ENCODE data around the gene ARRDC2. TPM values are rescaled to one million over a fixed set of nuclear protein-coding genes. Genes with fewer than 3 reads are reported as not detected.
"Not testable (repeated sequence)": the region's sequence is repeated elsewhere in the genome, so short reads cannot be mapped to it uniquely, and the experiment has no call there.

Gene ARRDC2
- polyA plus RNA-seq, 6 donors from 2014 or later = 47.7 to 110 (median 50.8) TPM

DNA sequence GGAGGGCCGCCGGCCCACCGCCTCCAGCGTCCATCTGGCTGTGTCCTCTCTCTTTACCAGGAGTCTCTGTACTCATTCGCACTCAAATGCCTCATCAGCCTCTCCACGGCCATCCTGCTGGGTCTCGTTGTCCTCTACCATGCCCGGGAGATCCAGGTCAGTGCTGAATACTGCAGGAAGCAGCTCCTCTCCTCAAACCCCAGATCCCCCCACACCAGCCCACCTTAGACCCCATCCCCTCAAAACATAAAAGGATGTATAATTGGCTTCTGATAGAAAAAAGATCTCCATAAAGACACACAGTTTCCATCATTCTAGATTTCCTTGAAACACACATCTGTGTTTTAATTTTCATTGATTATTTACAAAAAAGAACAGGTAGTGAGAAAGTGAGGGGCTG is 32.9 kb upstream of the ARRDC2 start:
- Mint-ChIP-seq H3K27me3 (no peaks in the 10 kb centered on the region), H3K4me3 (peak overlapping the region in 1 of 8 donors; percentile 19), H3K27ac (peak overlapping the region in 1 of 6 donors; percentile 42), H3K4me1 (peaks cover 9 to 13% (median 12%) of the 10 kb centered on the region in 3 donors), H3K9me3 (no peaks in the 10 kb centered on the region), H3K36me3 (no peaks in the 10 kb centered on the region)
- no peak for DNase-seq
- ATAC-seq (ENCODE audit: low read depth in 2 of 2) = no peak

DNA sequence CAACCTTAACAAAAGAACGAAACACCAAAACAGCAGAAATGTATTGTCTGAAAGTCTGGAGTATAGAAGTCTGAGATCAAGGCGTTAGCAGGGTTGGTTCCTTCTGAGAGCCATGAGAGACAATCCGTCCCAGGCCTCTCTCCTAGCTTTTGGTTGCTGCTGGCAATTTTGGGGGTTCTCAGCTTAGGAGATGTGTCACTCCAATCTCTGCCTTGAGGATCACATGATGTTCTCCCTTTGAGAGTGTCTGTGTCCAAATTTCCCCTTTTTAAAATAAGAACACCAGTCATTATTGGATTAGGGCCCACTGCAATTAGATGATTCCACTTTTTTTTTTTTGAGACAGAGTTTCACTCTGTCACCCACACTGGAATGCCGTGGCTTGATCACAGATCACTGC is 30.9 kb upstream of the ARRDC2 start:
- H3K36me3 Mint-ChIP-seq = no peaks in the 10 kb centered on the region
- peaks cover 16 to 26% (median 21%) of the 10 kb centered on the region in 3 donors for H3K4me1 Mint-ChIP-seq
- ATAC-seq (ENCODE audit: low read depth in 2 of 2) = no peak
- H3K9me3 Mint-ChIP-seq = no peaks in the 10 kb centered on the region
- H3K4me3 Mint-ChIP-seq = no peak overlapping the region
- DNase-seq = no peak
- no peaks in the 10 kb centered on the region for H3K27me3 Mint-ChIP-seq
- H3K27ac Mint-ChIP-seq = peak overlapping the region in 3 of 6 donors; percentile 15 to 63 (median 15)

DNA sequence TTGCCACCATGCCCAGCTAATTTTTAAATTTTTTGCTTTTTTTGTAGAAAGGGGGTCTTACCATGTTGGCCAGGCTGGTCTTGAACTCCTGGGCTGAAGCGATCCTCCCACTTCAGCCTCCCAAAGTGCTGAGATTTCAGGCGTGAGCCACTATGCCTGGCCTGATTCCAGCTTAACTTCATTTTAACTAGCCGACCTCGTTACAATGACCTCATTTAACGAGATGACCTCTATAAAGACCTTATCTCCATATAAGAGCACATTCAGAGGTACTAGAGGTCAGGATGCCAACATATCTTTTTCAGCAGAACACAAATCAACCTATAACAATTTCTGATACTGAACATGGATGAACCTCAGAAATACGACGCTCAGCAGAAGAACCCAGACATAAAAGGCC is 30.5 kb upstream of the ARRDC2 start:
- peaks cover 16 to 26% (median 26%) of the 10 kb centered on the region in 3 donors for H3K4me1 Mint-ChIP-seq
- H3K27ac Mint-ChIP-seq = peak overlapping the region in 3 of 6 donors; percentile 33 to 63 (median 33)
- ATAC-seq (ENCODE audit: low read depth in 2 of 2) = no peak
- no peak for DNase-seq
- peak overlapping the region in 1 of 8 donors; percentile 36 for H3K4me3 Mint-ChIP-seq
- no peaks in the 10 kb centered on the region for H3K27me3 Mint-ChIP-seq
- no peaks in the 10 kb centered on the region for H3K36me3 Mint-ChIP-seq
- no peaks in the 10 kb centered on the region for H3K9me3 Mint-ChIP-seq

DNA sequence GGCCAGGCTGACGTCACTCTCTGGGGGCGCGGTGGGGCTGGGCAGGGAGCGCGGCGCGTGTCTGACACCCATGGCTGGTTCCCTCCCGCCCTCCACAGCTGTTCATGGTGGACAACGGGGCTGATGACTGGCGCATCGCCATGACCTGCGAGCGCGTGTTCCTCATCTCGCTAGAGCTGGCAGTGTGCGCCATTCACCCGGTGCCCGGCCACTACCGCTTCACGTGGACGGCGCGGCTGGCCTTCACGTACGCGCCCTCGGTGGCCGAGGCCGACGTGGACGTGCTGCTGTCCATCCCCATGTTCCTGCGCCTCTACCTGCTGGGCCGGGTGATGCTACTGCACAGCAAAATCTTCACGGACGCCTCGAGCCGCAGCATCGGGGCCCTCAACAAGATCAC is 26.4 kb upstream of the ARRDC2 start:
- DNase-seq (no peak), ATAC-seq (ENCODE audit: low read depth in 2 of 2) (no peak)
- Mint-ChIP-seq H3K9me3 (no peaks in the 10 kb centered on the region), H3K4me1 (peaks cover 16 to 35% (median 26%) of the 10 kb centered on the region in 3 donors), H3K4me3 (peak overlapping the region in 1 of 8 donors; percentile 28), H3K27me3 (peaks cover 0 to 7% (median 7%) of the 10 kb centered on the region in 3 donors), H3K27ac (peak overlapping the region in 1 of 6 donors; percentile 88), H3K36me3 (no peaks in the 10 kb centered on the region)

DNA sequence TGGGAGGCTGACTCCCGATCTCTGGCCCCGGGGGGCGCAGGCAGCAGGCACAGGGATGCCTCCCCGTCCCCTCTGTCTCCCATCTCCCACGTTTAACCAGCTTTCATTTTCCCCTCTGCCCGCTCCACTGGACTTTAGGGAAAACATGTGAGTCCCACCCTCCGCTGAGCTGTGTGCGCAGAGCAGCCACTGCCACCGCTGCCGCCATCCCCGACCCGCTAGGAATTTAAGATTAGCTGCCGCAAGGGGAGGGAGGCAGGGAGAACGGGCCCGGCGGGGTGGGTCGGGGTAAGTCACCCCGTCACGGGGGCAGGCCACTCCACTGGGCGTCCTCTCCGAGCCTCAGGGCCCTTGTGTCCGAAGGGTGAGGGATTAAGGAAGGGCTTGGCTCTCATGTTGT is 25.5 kb upstream of the ARRDC2 start:
- Mint-ChIP-seq H3K36me3 (no peaks in the 10 kb centered on the region), H3K27me3 (peaks cover 0 to 7% (median 7%) of the 10 kb centered on the region in 3 donors), H3K27ac (no peak overlapping the region), H3K4me3 (no peak overlapping the region), H3K4me1 (peaks cover 16 to 35% (median 26%) of the 10 kb centered on the region in 3 donors), H3K9me3 (no peaks in the 10 kb centered on the region)
- DNase-seq = no peak
- no peak for ATAC-seq (ENCODE audit: low read depth in 2 of 2)

DNA sequence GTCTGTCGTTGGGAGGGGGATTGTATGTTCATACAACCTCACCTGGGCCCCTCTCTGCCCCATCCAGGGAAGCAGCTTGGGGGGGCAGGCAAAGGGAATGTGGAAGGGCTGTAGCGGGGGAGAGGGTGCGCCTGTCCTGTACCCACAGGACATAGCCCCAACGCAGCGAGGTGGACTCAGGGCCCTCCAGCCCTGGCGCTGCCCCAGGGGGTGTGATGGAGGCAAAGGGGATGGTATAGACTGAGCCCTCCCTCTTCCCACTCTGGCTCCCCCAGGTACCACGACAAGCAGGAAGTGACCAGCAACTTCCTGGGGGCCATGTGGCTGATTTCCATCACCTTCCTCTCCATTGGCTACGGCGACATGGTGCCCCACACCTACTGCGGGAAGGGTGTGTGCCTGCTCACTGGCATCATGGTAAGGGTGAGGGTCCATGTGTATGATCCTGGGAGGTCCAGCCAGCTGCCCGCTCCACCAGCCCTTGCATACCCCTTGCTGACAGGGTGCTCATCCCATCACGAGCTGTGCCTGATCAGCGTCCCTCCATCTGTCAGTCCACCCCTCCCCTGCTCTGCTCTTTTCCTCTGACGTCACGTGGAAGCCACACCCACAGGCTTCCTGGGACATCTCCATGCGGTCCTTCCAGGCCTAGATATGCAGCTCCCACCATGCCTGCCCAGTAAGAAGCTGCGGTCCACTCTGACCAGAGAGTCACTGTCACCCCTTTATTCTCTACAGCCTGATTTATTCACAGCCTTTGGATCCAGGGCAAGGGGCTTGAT is 22.7 kb upstream of the ARRDC2 start:
- Mint-ChIP-seq H3K27ac (peak overlapping the region in 1 of 6 donors; percentile 47), H3K4me3 (no peak overlapping the region), H3K36me3 (no peaks in the 10 kb centered on the region), H3K9me3 (no peaks in the 10 kb centered on the region), H3K4me1 (peaks cover 9 to 26% (median 11%) of the 10 kb centered on the region in 3 donors), H3K27me3 (peaks cover 0 to 7% (median 7%) of the 10 kb centered on the region in 3 donors)
- DNase-seq (no peak), ATAC-seq (ENCODE audit: low read depth in 2 of 2) (no peak)

DNA sequence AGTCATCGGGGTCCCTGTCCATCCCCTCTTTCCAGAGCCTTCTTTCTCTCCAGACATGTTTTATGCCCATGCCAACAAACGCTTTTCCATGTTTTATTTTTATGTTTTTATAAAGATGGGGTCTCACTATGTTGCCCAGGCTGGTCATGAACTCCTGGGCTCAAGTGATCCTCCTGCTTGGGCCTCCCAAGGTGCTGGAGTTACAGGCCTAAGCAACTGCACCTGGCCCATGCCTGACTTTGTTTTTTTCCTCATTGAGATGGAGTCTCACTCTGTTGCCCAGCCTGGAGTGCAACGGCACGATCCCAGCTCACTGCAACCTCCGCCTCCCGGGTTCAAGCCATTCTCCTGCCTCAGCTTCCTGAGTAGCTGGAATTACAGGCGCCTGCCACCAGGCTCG is 21.4 kb upstream of the ARRDC2 start:
- not testable (repeated sequence) for ATAC-seq (ENCODE audit: low read depth in 2 of 2); H3K9me3 Mint-ChIP-seq; DNase-seq; H3K4me3 Mint-ChIP-seq; H3K27ac Mint-ChIP-seq; H3K27me3 Mint-ChIP-seq; H3K36me3 Mint-ChIP-seq
- H3K4me1 Mint-ChIP-seq = peaks cover 0 to 21% (median 5%) of the 10 kb centered on the region in 3 donors

DNA sequence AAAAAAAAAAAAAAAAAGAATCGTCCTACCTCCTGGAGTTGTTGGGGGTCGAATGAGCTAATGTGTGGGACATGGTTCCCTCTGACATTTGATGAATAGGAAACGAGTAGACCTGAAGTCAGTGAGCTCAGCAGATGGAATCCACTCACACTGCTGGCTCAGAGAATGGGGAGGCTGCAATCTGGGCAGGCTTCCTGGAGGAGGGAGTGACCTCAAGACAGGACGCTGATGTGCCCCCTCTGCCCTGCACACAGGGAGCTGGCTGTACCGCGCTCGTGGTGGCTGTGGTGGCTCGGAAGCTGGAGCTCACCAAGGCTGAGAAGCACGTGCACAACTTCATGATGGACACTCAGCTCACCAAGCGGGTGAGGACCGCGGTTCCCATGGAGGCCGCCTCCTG is 19.8 kb upstream of the ARRDC2 start:
- ATAC-seq (ENCODE audit: low read depth in 2 of 2) (no peak), DNase-seq (no peak)
- no peak overlapping the region for H3K4me3 Mint-ChIP-seq

DNA sequence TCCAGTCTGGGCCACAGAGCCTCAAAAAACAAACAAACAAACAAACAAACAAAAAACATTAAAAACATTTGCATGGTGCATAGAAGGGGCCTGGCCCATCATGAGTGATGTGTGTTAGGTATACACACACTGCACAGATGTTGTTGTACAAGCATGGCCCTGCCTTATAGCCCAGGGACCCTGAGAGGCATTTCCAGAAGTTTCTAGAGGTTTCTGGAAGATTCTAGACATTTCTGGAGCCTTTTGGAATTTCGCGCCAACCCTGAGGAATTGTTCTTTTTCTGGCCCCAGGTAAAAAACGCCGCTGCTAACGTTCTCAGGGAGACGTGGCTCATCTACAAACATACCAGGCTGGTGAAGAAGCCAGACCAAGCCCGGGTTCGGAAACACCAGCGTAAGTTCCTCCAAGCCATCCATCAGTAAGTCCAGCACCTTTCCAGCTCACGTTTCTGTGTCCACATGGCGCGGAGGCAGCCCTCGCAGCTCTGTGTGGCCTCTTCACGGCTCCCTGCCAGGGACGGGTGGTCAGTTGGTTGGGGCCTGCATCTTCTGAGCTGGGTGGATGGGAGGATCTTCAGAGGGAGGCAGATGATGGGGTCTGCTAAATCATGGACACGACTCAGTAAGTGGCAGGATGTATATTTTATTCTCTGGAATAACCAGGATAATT is 18.4 kb upstream of the ARRDC2 start:
- Mint-ChIP-seq H3K27me3 (peaks cover 0 to 7% (median 7%) of the 10 kb centered on the region in 3 donors), H3K27ac (no peak overlapping the region), H3K36me3 (no peaks in the 10 kb centered on the region), H3K9me3 (no peaks in the 10 kb centered on the region), H3K4me3 (no peak overlapping the region), H3K4me1 (peaks cover 0 to 12% (median 5%) of the 10 kb centered on the region in 3 donors)
- DNase-seq (no peak), ATAC-seq (ENCODE audit: low read depth in 2 of 2) (no peak)

More for the DNA sequence above, 19.8 kb upstream of the ARRDC2 start:
- Mint-ChIP-seq H3K27me3 (peaks cover 0 to 7% (median 7%) of the 10 kb centered on the region in 3 donors), H3K9me3 (no peaks in the 10 kb centered on the region), H3K4me1 (peaks cover 0 to 13% (median 5%) of the 10 kb centered on the region in 3 donors), H3K27ac (no peak overlapping the region), H3K36me3 (no peaks in the 10 kb centered on the region)

DNA sequence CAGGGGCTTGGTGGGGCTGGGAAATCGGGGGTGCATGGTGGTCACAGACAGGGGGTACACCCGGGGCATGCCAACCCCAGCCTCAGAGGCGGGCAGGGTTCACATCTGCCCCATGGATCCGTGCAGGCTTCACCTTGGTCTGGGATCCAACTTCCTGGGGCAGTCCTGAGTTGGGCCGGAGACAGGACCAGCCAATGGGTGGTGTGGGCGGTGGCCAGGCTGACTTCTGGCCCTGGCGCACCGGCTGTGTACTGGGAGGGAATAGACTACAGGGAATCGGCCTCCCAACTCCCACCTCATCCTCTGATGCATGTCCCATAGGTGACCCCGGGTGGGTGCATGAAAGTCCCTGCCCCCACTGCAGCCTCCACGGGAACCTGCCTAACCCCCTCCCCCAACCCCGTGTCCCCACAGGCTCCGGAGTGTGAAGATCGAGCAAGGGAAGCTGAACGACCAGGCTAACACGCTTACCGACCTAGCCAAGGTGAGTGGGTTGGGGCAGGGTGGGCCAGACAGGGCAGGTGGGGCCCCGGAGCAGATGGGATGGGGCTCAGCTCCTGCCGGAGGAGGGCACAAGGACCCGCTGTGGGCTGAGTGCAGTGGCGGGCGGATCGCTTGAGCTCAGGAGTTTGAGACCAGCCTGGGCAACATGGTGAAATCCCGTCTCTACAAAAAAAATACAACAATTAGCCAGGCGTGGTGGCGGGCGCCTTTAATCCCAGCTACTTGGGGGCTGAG is 14.7 kb upstream of the ARRDC2 start:
- peaks cover 6 to 9% (median 6%) of the 10 kb centered on the region in 3 donors for H3K4me1 Mint-ChIP-seq
- no peaks in the 10 kb centered on the region for H3K9me3 Mint-ChIP-seq
- H3K36me3 Mint-ChIP-seq = no peaks in the 10 kb centered on the region
- ATAC-seq (ENCODE audit: low read depth in 2 of 2) (no peak), DNase-seq (no peak)
- H3K27me3 Mint-ChIP-seq = no peaks in the 10 kb centered on the region
- no peak overlapping the region for H3K4me3 Mint-ChIP-seq
- H3K27ac Mint-ChIP-seq = peak overlapping the region in 1 of 6 donors; percentile 42

DNA sequence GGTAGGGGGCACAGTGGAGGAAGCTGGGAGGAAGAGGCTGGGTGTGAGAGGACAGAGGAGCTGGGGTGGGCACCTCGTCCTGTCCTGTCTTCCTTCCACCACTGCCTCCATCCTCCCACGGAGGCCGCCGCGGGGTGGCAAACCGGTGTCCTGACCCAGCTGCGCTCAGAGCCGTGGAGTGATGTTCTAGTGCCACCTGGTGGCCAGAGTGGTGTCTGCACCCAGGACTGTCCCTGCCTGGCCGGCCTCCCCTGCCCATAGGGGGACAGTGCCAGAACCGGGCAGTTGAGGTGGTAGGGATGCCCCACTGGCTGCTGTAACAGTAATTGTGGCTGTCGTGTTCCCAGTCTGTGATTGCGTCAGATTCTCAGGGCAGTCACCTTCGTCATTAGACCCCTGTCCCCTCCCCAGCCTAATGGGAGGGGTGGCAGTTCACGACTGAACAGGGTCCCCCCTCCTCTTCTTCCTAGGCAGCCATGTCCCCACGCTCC is 11.1 kb upstream of the ARRDC2 start:
- H3K4me1 Mint-ChIP-seq = peaks cover 16 to 23% (median 22%) of the 10 kb centered on the region in 3 donors
- ATAC-seq (ENCODE audit: low read depth in 2 of 2) (peak; percentile 15 to 19), DNase-seq (peak; percentile 81)
- H3K27ac Mint-ChIP-seq = peak overlapping the region in 5 of 6 donors; percentile 33 to 93 (median 66)
- no peaks in the 10 kb centered on the region for H3K9me3 Mint-ChIP-seq
- H3K27me3 Mint-ChIP-seq = no peaks in the 10 kb centered on the region
- peak overlapping the region in 2 of 8 donors; percentile 22 to 39 for H3K4me3 Mint-ChIP-seq
- no peaks in the 10 kb centered on the region for H3K36me3 Mint-ChIP-seq

DNA sequence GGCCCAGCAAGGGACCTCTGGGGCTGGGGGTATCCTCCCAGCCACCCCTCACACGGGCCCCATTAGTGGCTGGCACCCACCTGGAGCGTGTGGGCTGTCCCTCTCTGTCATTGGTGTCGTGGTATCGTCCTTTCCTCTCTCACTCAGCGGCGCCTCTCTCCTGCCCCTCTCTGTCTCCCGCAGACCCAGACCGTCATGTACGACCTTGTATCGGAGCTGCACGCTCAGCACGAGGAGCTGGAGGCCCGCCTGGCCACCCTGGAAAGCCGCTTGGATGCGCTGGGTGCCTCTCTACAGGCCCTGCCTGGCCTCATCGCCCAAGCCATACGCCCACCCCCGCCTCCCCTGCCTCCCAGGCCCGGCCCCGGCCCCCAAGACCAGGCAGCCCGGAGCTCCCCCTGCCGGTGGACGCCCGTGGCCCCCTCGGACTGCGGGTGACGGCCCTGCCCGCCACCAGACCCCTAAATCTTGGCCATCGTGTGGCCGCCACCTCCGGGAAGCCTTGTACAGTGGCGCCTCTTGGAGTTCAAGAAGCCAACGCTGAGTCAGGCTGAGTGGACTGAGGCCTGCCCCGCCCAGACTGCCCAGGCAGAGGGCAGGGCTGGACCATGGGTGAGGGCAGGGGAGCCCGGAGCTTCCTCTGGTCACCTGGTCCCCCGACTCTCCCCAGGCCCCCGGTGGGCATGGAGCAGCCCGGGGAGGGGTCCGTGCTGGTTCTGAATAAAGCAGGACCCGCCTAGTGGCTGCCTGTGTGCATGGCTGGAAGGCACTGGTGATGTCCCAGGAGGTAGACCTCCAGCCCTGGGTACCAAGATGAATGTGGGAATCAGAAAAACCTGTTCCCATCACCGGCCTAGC is 9.8 kb upstream of the ARRDC2 start:
- H3K9me3 Mint-ChIP-seq = no peaks in the 10 kb centered on the region
- peaks cover 21 to 34% (median 22%) of the 10 kb centered on the region in 3 donors for H3K4me1 Mint-ChIP-seq
- DNase-seq (no peak), ATAC-seq (ENCODE audit: low read depth in 2 of 2) (no peak)
- H3K4me3 Mint-ChIP-seq = peak overlapping the region in 1 of 8 donors; percentile 56
- H3K36me3 Mint-ChIP-seq = no peaks in the 10 kb centered on the region
- peak overlapping the region in 5 of 6 donors; percentile 78 to 100 (median 100) for H3K27ac Mint-ChIP-seq
- H3K27me3 Mint-ChIP-seq = no peaks in the 10 kb centered on the region

Measured in naive B cell (primary cell).